Prostate gland (tissue), 2 donors: Measurements from ENCODE around the gene CDK5RAP3. TPM values are rescaled to one million over a fixed set of nuclear protein-coding genes. Genes with fewer than 3 reads are reported as not detected.

Experiments used
- DNase-seq: peaks from one replicate; pipeline ENCODE4 v3.0.0-alpha.2; 2019; ENCODE audit warnings: low spot score
- H3K27ac ChIP-seq, 2 donors: fragments of 200-600 bp; sonication (generic); 2 replicates each; pipeline ENCODE4 v1.5.1; 2017 to 2019
- H3K27me3 ChIP-seq: fragments of 200-600 bp; sonication (generic); replicated peaks from 2 replicates; pipeline ENCODE4 v1.5.1; 2019; ENCODE audit not compliant: insufficient read depth
- H3K36me3 ChIP-seq, 2 donors: fragments of 200-600 bp; sonication (generic); 1 replicate in 1 of 2; 2 replicates in 1 of 2; pipeline versions ENCODE4 v1.5.1 to v1.8.1; 2017 to 2019
- H3K4me1 ChIP-seq: fragments of 200-600 bp; sonication (generic); replicated peaks from 2 replicates; pipeline ENCODE4 v1.5.1; 2019
- H3K4me3 ChIP-seq, 2 donors: fragments of 200-600 bp; sonication (generic); 2 replicates each; pipeline ENCODE4 v1.5.1; 2017 to 2019
- H3K9me3 ChIP-seq: fragments of 200-600 bp; sonication (generic); 2 replicates; pipeline ENCODE4 v1.5.1; 2017
- POLR2A ChIP-seq: fragments of 450-650 bp; IDR thresholded peaks from one replicate; pipeline ENCODE4 v1.6.1; 2016; ENCODE audit warnings: antibody characterized with exemption, mild to moderate bottlenecking
- POLR2AphosphoS5 ChIP-seq: sonication (generic); formaldehyde crosslinking; IDR thresholded peaks from one replicate; pipeline ENCODE4 v1.6.1; 2017; ENCODE audit warnings: antibody characterized with exemption
- WGBS: methylation state at CpG from one replicate; pipeline ENCODE4 v1.1.5; 2018; 5-methylcytosine and 5-hydroxymethylcytosine counted together
- intact Hi-C: fragments of 100-400 bp; cut with DNase I; formaldehyde crosslinking; loops from one replicate; pipeline ENCODE4 v1.14.2; 2022
- total RNA-seq, 2 donors: library from RNA; depleted of rRNA; stranded (reverse); fragments of >200 nt; gene quantifications; one replicate each; pipeline ENCODE4 v1.1.0, GENCODE V29; 2016
- TF ChIP-seq, protein P1 (sequence below), 4 experiments: fragments of 200-600 bp in 2 of 4; fragments of 450-650 bp in 2 of 4; sonication (generic) in 2 of 4; IDR thresholded peaks; 1 replicate in 3 of 4; 2 replicates in 1 of 4; pipeline ENCODE4 v1.5.1; 2016 to 2019; ENCODE audit warnings: antibody characterized with exemption in 4 of 4, mild to moderate bottlenecking in 2 of 4, moderate library complexity in 2 of 4

The CDK5RAP3 gene
- total RNA-seq, 2 donors from 2014 or later = 185 to 193 TPM

- no peaks in the 10 kb centered on the region for H3K27me3 ChIP-seq
- DNase-seq = no peak
- intact Hi-C loops = no loop called here
- no peaks in the 10 kb centered on the region for H3K9me3 ChIP-seq
- H3K36me3 ChIP-seq = no peaks in the 10 kb centered on the region
- H3K27ac ChIP-seq = no peak overlapping the region
- no peaks in the 10 kb centered on the region for H3K4me1 ChIP-seq
- no peak overlapping the region for H3K4me3 ChIP-seq
- TF ChIP-seq POLR2A (no peak), POLR2AphosphoS5 (no peak)
- TF ChIP-seq, protein P1, sequence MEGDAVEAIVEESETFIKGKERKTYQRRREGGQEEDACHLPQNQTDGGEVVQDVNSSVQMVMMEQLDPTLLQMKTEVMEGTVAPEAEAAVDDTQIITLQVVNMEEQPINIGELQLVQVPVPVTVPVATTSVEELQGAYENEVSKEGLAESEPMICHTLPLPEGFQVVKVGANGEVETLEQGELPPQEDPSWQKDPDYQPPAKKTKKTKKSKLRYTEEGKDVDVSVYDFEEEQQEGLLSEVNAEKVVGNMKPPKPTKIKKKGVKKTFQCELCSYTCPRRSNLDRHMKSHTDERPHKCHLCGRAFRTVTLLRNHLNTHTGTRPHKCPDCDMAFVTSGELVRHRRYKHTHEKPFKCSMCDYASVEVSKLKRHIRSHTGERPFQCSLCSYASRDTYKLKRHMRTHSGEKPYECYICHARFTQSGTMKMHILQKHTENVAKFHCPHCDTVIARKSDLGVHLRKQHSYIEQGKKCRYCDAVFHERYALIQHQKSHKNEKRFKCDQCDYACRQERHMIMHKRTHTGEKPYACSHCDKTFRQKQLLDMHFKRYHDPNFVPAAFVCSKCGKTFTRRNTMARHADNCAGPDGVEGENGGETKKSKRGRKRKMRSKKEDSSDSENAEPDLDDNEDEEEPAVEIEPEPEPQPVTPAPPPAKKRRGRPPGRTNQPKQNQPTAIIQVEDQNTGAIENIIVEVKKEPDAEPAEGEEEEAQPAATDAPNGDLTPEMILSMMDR (IDR thresholded peaks at IDR 0.05) = no peak
- 61% methylated on average over 3 of the region's 3 CpGs for WGBS
Measured at GRCh38 chr17:48004983-48005382, 34.1 kb downstream of the CDK5RAP3 start.

- Histone ChIP-seq H3K9me3 (no peaks in the 10 kb centered on the region), H3K4me3 (no peak overlapping the region), H3K4me1 (peaks cover 5% of the 10 kb centered on the region), H3K27me3 (no peaks in the 10 kb centered on the region), H3K36me3 (no peaks in the 10 kb centered on the region), H3K27ac (no peak overlapping the region)
- 88% methylated on average over 12 of the region's 12 CpGs for WGBS
- TF ChIP-seq, protein P1 (IDR thresholded peaks at IDR 0.05) = no peak
- TF ChIP-seq POLR2AphosphoS5 = no peak
- no peak for TF ChIP-seq POLR2A
- no peak for DNase-seq
- intact Hi-C loops = no loop called here
Measured at GRCh38 chr17:48006936-48007709, 36.2 kb downstream of the CDK5RAP3 start.

DNA sequence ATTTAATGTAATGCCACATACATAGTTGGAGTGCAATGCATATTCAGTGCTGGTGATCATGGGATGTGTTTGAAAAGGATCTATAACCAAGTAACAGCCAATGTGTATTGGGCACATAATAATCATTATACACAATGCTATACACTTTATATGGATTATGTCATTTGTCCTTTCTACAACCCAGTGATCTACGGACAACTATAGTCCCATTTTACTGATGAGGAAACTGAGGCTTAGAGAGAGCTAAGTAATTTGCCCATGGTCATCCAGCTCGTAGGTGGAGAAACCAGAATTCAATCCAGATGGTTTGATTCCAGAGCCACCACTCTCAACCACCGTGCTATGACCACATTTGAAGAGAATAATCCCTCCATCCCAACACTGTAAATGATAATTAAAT is 39.3 kb downstream of the CDK5RAP3 start:
- Histone ChIP-seq H3K9me3 (no peaks in the 10 kb centered on the region), H3K27me3 (no peaks in the 10 kb centered on the region), H3K36me3 (no peaks in the 10 kb centered on the region), H3K4me1 (peaks cover 5% of the 10 kb centered on the region), H3K27ac (no peak overlapping the region), H3K4me3 (no peak overlapping the region)
- WGBS = 94% methylated on average over 3 of the region's 3 CpGs
- intact Hi-C loops = no loop called here
- DNase-seq = no peak
- no peak for TF ChIP-seq POLR2AphosphoS5
- TF ChIP-seq, protein P1 (IDR thresholded peaks at IDR 0.05) = no peak
- no peak for TF ChIP-seq POLR2A

GRCh38 chr17:48011405-48012150 is 40.7 kb downstream of the CDK5RAP3 start:
- H3K27me3 ChIP-seq = no peaks in the 10 kb centered on the region
- no peak for DNase-seq

More at GRCh38 chr17:48011405-48012150, 40.7 kb downstream of the CDK5RAP3 start:
- Histone ChIP-seq H3K4me3 (peak overlapping the region; percentile 6 to 21), H3K9me3 (no peaks in the 10 kb centered on the region), H3K27ac (no peak overlapping the region), H3K36me3 (no peaks in the 10 kb centered on the region), H3K4me1 (peaks cover 5% of the 10 kb centered on the region)
- intact Hi-C loops = no loop called here
- WGBS = 14% methylated on average over 23 of the region's 23 CpGs
- TF ChIP-seq POLR2A = no peak
- TF ChIP-seq, protein P1 (IDR thresholded peaks at IDR 0.05) = peak in 2 of 4 experiments; percentile 18 to 31
- TF ChIP-seq POLR2AphosphoS5 = no peak
